Hepatocyte (in vitro differentiated cells): ENCODE measurements around the gene TLR3.

Experiments used
- EZH2 ChIP-seq: fragments of 200-600 bp; sonication (generic); IDR thresholded peaks from 2 replicates; pipeline ENCODE4 v1.6.1; 2016; ENCODE audit warnings: antibody characterized with exemption, mild to moderate bottlenecking, borderline replicate concordance
- TF ChIP-seq, protein P1 (sequence below): fragments of 200-600 bp; sonication (generic); IDR thresholded peaks from 2 replicates; pipeline ENCODE4 v1.5.1; 2016; ENCODE audit warnings: antibody characterized with exemption, mild to moderate bottlenecking; ENCODE audit not compliant: poor library complexity

DNA sequence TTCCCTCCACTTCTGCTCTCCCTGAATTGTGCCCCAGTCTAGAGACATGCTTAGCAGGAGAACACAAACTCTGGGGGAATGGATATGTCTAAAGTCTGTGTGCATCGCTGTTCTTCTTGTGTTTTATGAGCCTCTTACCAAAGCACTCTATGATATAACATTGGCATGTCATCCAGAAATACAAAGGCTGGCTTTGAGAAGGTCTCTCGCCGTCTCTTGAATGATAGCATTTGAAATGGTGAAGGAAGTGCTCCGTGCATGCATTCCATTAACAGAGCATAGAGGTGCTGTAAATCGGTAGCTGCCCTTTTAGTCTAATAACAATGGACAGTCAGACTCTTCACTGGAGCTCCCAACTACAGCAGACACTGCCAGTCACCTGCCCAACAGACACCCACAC is 28.4 kb downstream of the TLR3 start:
- TF ChIP-seq, protein P1, sequence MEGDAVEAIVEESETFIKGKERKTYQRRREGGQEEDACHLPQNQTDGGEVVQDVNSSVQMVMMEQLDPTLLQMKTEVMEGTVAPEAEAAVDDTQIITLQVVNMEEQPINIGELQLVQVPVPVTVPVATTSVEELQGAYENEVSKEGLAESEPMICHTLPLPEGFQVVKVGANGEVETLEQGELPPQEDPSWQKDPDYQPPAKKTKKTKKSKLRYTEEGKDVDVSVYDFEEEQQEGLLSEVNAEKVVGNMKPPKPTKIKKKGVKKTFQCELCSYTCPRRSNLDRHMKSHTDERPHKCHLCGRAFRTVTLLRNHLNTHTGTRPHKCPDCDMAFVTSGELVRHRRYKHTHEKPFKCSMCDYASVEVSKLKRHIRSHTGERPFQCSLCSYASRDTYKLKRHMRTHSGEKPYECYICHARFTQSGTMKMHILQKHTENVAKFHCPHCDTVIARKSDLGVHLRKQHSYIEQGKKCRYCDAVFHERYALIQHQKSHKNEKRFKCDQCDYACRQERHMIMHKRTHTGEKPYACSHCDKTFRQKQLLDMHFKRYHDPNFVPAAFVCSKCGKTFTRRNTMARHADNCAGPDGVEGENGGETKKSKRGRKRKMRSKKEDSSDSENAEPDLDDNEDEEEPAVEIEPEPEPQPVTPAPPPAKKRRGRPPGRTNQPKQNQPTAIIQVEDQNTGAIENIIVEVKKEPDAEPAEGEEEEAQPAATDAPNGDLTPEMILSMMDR: no peak
- no peak for TF ChIP-seq EZH2
